ENCODE measurements around the gene ZNF618.

The ZNF618 gene

GRCh38 chr9:113962396-113962795, 86.3 kb downstream of the ZNF618 start:
- DNase-seq: no peak

- DNase-seq: peak; percentile 75
Measured at GRCh38 chr9:113963017-113963620, 87.0 kb downstream of the ZNF618 start.

GRCh38 chr9:113963696-113964494, 87.8 kb downstream of the ZNF618 start:
- DNase-seq: no peak

- no peak for DNase-seq
Measured at GRCh38 chr9:113964495-113965170, 88.5 kb downstream of the ZNF618 start.

- DNase-seq: no peak
Measured at GRCh38 chr9:113966394-113966793, 90.3 kb downstream of the ZNF618 start.

- DNase-seq: no peak
Measured at GRCh38 chr9:113967380-113967779, 91.3 kb downstream of the ZNF618 start.

GRCh38 chr9:113969343-113969742, 93.2 kb downstream of the ZNF618 start:
- DNase-seq: no peak

GRCh38 chr9:113973226-113973625, 97.1 kb downstream of the ZNF618 start:
- DNase-seq: no peak

- DNase-seq: no peak
Measured at GRCh38 chr9:113973963-113974413, 97.9 kb downstream of the ZNF618 start.

GRCh38 chr9:113976915-113977314, 100.8 kb downstream of the ZNF618 start:
- DNase-seq: no peak

GRCh38 chr9:113978725-113979342, 102.7 kb downstream of the ZNF618 start:
- DNase-seq: no peak

- DNase-seq: no peak
Measured at GRCh38 chr9:113979343-113980127, 103.4 kb downstream of the ZNF618 start.

GRCh38 chr9:113984639-113985380, 108.7 kb downstream of the ZNF618 start:
- no peak for DNase-seq

- DNase-seq: no peak
Measured at GRCh38 chr9:113985968-113986585, 110.0 kb downstream of the ZNF618 start.

GRCh38 chr9:113986931-113987330, 110.8 kb downstream of the ZNF618 start:
- DNase-seq: no peak

- no peak for DNase-seq
Measured at GRCh38 chr9:113987526-113987925, 111.4 kb downstream of the ZNF618 start.

- no peak for DNase-seq
Measured at GRCh38 chr9:113988385-113989016, 112.4 kb downstream of the ZNF618 start.

GRCh38 chr9:113989017-113989713, 113.1 kb downstream of the ZNF618 start:
- DNase-seq: no peak

- no peak for DNase-seq
Measured at GRCh38 chr9:113989714-113990569, 113.8 kb downstream of the ZNF618 start.

Measured in suppressor macrophage treated with lipopolysaccharide for 4 hours (primary cell).